GM18870 (cell line): Measurements from ENCODE around the gene PPP1R13B.

Source experiments
- ATAC-seq: cut with Tn5 transposase; IDR thresholded peaks from one replicate; pipeline ENCODE4 v1.9.1; 2021; ENCODE audit warnings: moderate library complexity; ENCODE audit not compliant: unreplicated experiment

Gene PPP1R13B

DNA sequence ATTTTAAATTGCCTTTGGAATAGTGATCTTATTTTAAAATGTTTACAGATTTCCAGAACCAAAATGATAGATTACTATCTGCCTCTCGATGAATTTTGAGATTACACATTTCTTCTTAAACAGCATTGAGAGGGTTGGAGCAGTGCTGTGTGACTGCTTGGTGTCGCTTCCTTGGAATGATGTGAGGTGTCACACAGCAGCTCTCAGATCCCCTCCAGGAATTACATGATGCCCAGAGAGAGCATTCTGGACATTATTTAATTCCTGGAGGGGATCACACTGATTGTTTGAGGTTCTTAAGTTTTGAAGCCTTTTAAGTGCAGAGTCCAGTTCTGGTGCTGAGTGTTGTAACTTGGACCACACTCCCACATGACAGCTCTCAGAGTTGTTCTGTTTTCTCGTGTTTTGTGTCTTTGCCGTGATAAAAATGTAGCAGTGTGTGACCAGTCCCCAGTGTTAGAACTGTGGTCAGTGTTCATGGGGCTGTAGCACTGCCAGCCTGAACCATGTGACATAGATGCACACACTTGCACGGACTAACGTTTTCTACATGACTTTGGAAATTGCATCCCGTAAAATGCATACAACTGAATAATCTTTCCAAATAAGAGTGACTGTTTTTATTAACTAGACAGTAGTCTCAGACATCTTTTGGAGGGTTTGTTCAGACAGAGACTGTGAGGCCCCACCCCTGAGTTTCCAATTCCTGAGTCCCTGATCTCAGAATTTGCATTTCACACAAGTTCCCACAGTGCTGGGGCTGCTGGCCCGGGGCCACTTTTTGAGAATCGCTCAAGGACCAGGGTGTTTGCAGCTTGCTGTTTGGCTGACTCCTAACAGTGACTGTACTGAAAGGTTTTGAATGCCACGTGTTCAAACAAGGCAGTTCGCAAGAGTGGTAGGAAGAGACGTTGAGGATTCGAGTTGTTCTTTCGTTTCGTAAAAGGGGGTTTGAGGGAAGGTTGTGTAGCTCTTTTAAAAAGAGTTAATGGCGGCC lies 158.2 kb downstream of the PPP1R13B start:
- ATAC-seq: no peak

DNA sequence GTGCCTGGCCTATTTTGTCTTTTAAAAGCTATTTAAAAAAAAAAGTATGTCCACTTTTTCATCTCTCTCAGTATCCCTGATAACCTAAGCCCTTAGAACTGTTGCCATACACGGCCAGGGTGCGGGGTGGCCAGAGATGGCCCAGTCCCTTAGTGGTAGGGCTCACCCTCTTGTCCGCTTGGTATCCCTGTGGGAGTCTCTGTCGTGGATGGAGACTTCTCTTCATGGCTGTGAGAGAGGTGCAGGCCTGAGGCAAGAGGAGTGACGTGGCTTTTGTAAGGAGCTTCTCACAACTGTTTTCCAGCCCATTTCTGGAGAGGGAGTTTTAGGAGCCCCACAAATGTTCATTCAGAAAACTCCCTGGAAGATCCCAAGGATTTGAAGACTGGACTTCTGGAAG lies 158.9 kb downstream of the PPP1R13B start:
- no peak for ATAC-seq

DNA sequence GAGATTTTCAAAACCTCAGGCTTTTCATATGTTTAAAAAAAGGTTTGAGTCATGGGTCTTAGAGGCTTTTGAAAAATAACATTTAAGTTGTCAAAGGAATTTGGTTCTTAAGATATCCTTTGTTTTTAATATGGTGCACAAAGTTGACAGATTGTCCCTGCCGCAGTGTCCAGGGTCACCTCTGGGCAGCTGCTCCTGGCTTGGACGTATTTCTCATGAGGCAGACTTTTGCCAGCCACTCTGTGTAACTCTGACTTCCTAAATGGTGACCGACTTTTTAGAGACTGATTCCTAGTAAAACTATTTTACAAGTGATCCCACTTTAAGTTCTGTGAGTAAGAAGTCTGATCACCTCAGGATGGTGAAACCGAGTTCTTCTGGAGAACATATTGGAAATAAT lies 159.7 kb downstream of the PPP1R13B start:
- no peak for ATAC-seq

DNA sequence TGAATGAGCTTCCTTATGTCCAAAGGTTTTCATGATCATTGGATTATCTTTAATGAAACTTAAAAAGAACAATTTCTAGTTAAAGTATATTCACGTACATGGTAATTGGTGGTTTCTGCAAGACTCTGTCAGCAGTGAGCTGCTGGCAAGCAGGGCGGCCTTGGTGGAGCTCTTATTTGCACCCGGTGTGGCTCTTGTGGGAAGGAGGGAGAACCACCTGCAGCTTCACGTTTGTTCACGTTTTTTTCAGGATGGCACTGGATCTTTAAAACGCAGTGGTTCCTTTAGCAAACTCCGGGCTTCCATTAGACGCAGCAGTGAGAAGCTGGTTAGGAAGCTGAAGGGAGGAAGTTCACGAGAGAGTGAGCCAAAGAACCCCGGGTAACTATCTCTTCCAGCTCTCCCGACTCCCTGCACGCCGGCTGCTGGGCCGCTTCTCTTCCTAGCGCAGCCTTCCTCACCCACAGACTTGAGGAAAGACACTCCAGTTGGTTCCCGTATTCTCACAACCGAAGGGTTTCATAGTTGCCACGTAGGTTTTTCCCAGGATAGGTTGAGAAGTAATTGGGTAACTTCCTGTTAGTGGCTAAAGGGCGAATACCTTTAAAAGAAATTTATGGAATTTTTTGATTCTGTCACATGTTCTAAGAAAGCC lies 160.4 kb downstream of the PPP1R13B start:
- ATAC-seq: no peak

DNA sequence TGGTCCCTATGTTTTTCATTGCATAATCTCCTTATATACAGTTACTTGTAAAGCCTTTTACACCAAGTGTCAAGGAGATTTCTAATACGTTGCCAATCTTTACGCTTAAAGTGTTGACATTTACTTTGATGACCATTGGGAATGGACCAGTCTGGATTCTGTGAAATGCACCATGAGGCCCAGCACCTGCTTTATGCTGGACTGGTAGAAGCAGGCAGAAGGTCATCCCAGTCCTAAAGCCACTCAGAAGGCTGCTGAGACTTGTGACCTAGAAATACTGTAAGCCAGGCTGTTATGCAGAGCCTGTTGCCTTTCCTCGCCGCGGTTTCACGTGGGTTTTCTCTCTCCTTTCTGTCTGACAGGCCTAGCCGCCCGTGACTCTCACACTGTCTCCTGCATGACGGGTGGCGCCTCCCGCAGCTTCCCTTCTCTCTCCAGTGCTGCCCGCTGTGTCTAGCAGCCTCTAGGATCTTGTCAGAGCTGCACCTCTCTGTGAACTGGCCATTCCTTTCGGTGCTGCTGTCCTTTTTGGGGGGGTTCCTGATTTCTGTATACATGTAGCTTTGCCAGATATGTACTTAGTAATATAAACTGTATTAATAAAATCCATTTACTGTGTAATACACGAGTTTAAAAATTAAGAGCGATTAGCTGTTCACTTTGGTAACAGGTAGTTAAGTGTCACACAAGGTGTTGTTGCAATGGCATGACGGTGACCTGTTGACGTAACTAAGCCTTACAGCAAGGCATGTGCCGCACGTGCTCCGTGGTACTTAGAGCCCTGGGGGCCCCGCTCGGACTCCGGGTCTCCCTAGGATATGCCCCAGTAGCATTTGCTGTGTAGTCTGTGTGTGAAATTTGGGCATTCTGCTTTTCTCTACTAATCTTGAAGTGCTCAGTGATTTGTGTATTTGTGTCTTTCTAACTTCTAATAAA lies 161.8 kb downstream of the PPP1R13B start:
- ATAC-seq: no peak

DNA sequence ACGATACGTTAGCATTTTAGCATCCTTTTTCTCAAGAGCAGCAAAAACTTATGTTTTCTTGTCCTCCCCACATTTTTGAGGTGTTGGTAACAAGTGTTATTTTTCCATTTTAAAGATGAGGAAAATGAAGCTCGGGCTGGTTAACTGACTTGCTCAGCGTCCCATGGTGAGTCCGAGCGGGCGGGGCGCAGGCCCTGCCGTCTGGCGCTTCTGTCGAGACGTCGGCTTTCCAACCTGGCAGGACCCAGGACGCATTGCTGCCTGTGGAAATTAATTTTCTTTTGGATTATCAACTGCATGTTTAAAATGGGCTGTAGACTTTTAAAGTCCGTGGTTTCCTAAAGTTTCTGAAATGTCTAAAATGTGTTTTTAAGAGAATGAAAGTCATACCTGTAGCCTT lies 162.5 kb downstream of the PPP1R13B start:
- no peak for ATAC-seq

DNA sequence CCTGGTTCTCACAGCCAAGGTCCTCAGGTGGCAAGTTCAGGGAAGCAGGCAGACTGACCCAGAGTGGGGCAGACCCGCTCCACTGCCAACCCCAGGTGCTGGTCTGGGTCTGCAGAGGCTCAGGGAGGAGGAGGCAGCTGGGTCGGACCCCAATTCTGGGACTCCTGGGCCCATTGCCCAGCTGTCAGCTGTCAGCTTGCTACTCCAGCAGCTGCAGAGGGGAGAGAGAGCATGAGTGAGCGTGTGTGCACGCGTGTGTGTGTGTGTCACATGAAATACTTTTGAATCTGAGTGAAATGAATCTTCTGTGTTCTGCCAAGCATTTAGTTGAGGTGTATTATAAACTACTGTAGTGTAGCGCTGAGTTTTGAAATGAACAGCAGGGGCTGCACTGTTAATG lies 162.9 kb downstream of the PPP1R13B start:
- no peak for ATAC-seq
